ENCODE measurements around the gene HID1.

The HID1 gene

DNA sequence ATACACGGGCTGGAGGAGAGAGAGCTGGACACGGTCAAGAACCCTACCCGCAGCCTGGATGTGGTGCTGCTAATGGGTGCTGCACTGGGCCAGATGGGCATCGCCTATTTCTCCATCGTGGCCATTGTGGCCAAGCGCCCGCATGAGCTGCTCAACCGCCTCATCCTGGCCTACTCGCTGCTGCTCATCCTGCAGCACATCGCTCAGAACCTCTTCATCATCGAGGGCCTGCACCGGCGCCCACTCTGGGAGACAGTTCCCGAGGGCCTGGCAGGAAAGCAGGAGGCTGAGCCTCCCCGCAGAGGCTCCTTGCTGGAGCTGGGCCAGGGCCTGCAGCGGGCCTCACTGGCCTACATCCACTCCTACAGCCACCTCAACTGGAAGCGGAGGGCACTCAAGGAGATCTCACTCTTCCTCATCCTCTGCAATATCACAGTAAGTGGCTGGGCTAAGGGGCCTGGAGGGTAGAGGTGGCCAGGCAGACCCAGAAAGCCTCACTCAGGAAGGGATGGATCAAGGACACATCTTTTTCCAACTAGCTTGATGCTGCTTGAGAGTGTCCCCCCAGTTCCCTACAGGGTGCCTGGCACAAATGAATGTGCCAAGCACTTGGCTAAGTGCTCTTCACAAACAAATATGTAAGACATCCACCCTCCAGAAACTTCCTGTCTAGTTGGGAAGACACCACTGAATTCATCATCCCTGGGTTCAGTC is 25.4 kb downstream of the HID1 start:
- DNase-seq: no peak

DNA sequence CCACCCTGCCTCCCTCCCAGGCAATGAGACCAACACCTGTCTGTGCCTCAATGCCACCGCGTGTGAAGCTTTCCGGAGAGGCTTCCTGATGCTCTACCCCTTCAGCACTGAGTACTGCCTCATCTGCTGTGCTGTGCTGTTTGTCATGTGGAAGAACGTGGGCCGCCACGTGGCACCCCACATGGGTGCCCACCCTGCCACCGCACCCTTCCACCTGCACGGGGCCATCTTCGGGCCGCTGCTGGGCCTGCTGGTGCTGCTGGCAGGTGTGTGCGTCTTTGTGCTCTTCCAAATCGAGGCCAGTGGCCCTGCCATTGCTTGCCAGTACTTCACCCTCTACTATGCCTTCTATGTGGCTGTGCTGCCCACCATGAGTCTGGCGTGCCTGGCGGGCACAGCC is 25.9 kb downstream of the HID1 start:
- no peak for DNase-seq

DNA sequence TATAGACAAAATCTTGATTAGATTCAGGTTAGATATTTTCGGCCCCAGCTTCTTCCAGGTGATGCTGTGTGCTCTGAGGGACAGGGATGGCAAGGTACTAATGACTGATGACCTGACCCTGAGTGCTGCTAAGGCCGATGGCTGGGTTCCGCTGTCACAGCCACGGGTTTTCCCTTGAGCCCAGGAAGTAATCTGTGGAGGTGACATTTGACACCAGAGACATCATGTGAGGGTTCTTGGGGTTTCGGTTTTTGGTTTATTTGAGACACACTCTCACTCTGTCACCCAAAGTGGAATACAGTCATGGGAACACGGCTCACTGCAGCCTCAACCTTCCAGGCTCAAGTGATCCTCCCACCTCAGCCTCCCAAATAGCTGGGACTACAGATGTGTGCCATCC is 27.0 kb downstream of the HID1 start:
- no peak for DNase-seq

DNA sequence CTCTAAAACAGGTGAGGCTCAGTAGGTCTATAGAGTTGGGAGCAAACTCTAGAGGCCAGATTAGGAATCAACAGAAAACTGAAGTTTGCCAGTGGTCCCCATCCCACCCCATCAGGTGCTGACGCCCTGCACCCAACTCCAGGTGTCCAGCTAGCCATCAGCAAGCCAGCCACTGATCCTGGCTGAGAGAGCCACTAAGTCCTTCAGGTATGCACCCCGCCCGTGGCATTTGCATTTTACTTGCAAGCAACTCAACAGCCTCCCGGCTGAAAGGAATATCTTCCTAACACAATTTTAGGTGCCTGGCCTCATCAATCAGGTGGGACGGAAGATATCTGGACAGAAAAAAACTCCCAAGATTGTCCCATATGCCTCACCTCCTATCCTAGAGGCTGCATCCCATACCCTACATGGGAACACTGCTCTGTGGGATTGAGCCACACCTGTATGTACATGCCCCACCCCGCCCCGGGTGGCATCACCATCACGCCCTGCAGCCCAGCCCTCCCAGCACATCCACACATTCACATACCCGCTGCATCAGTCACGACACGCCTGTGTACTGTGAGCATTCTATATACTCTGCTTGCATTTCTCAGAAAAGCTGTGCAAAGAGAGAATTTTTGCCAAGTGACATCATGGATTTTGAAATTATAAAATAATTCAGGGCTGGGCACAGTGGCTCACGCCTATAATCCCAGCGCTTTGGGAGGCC is 28.6 kb downstream of the HID1 start:
- DNase-seq: no peak

DNA sequence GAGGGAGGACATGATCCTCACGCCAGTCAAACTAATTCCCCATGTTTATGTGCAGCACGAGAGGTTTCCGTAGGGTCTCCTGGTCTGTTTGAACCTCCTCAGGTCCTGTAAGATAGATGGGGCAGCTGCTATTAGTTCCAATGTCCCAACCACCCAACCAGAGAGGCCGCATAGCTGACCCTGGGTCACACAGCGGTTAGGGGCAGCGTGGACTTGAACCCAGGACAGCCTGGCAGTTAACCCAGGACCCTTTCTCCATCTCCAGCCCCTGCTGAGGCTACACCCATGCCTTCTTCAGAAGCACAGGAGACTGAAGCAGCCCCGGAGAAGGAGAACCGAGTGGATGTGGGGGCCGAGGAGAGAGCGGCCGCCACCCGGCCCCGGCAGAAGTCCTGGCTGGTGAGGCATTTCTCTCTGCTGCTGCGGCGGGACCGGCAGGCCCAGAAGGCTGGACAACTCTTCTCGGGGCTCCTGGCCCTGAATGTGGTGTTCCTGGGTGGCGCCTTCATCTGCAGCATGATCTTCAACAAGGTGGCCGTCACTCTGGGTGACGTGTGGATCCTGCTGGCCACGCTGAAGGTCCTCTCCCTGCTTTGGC is 31.3 kb downstream of the HID1 start:
- DNase-seq: no peak

DNA sequence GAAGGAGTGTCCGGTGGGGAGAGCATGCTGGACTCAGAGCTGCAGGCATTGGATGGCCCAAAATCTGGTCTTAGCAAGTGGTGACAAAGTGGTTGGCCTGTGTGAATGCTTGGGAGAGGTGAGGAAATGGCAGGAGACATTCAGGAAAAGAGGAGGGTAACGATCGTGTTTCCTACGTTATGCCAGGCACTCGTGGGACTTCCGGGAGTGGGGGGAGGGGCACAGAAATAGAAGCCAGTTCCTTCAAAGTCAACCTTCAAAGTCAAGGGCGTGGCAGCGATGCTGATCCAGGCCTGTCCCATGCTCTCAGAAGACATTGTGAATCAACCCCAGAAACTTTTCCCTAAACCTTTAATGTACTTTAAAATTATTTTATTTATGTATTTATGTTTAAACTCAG is 33.0 kb downstream of the HID1 start:
- no peak for DNase-seq

DNA sequence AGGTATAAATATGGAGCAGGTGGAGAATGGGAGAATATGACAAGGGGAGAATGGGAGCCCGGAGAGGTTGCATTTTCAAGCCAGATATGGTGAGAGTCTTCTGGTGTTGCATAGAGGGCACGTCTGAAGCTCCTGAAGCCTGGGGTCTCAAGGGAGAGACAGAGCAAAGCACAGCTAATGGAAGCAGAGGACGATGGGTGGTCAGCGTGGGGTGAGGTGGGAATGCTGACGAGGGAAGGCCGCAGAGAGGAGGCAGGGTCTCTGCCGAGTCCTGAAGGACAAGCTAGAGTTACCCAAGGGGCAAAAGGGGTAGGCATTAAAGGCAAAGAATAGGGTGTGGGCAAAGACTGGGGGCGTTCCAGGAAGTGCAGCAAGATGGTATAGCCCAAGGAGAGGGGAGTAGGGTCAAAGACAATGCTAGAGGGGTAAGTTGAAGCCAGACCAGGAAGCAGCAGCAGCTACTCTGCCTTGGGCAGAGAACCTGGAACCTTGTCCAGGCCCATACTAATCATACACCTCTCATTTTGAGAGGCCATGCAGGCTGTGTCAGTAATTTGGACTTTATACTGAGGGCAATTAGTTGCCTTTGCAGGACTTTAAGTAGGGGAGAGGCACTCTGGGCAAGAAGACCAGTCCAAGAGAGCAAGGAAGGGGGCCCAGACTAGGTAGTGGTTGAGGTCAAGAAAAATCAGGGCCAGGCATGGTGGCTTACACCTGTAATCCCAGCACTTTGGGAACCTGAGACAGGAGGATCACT is 34.2 kb downstream of the HID1 start:
- no peak for DNase-seq

DNA sequence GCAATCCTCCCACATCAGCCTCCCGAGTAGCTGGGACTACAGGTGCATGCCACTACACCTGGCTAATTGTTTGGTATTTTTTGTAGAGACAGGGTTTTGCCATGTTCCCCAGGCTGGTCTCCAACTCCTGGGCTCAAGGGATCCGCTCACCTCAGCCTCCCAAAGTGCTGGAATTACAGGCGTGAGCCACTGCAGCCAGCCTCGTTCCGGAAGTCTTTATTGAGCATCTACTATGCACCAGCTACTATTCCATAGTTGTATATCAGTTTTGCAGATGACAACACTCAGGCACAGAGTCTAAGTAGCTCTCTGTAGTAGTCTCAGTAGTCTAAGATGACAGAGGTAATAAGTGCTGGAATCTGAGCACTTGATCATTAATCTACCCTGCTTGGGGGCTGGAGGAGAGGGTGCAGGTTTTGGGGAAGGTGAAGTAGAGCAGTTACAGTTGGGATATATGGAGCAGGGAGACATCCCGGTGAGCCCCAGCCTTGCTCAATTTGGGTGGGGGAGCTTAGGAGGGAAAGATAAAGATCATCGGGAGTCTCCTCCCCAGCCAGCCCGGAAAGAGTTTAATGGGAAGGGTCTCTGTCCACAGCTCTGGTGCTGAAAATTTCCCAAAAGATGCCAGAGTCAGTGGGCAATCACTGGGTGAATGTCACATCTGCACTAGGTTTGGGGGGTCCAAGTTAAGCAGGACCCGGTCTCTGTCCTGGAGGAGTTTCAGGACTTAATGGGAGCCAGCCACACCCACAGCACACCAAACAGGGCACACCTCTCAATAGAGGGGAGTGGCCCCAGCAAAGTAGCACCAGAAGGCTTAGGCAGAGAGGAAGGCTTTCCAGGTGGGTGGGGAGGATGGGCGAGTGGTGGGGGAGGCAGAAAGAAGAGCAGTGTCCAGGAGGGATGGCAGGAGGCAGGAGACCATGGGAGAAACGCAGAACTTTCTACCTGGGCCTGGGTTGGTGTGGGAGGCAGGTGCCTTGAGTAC is 35.2 kb downstream of the HID1 start:
- no peak for DNase-seq

DNA sequence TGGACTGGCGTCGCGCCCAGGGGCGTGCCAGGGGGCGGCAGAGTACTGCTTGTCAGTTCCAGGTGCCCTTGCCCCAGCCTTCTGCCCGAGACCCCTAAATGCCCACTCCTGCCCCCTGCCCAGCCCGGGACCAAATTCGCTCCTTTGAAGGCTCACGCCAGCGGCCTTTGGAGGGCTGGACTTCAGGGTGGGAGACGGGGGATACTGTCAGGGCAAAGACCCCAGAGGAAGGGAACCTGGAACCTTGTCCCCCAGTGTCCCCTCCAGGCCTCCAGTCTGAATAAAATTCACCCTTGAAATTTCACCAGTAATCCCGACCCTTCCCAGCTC is 36.1 kb downstream of the HID1 start:
- no peak for DNase-seq

DNA sequence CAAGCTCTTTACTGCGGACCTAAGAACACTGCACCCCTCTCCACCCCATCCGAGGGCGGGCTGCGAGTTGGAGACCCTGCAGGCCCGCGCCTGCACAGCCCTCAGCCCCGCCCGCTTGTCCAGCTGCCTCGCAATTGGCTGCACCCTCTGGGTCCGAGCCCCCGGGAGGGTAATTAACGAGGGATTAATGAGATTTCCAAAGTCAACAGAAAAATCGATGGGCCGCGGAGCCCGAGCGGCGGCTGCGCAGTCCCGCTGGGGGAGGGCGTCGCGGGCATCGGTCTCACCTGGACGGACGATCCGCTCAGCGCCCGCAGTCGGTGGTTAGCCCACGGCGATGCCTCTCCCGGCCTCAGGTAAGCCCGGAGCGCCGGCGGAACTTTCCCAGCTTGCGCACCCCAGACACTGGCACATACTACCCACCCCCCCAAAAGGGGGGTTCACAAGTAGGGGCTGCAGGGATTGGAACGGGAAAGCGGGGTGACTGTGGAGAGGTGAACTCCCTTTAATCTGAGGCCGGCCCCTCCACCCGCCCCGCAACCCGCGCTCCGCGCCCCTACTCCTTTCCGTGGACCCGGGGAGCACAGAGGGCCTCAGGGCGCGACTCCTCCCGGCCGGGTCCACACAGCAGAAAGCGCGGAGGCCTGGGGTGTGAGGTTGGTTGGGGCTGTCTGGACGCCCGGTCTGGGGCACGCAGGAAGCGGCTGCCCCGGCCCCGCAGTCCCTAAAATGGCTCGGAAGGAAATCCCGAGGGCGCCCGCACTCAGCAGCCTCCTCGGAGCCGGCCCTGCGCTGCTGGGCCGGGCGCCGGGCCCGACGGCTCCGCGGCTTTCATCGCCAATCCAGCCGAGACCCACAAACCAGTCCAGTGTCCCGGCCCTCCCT is 36.7 kb downstream of the HID1 start, which contains the start of gene OTOP3:
TSS of gene OTOP3 (plus strand) at position 314 of the 885 bp plus-strand sequence. CDS start at position 338, 24 bp downstream.
- no peak for DNase-seq

DNA sequence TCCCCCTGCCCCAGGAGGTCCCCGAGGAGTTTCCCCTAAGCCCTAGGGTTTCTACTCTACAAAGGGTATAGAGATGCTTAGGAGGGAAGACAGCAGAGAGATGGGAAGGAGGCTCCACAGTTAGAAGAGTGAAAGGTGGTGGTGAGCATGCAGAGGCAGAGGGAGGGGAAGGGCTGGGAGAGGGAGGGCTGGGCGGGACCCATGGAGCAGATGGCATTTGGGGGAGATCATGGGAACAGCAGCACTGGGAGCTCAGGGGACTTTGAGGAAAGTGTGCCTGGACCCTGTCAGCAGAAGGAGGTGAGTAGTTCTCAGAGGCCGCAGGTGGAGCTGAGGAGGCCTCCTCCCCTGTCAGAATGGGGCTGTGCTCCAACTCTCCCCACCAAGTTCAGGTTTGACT is 37.5 kb downstream of the HID1 start:
- DNase-seq: no peak

DNA sequence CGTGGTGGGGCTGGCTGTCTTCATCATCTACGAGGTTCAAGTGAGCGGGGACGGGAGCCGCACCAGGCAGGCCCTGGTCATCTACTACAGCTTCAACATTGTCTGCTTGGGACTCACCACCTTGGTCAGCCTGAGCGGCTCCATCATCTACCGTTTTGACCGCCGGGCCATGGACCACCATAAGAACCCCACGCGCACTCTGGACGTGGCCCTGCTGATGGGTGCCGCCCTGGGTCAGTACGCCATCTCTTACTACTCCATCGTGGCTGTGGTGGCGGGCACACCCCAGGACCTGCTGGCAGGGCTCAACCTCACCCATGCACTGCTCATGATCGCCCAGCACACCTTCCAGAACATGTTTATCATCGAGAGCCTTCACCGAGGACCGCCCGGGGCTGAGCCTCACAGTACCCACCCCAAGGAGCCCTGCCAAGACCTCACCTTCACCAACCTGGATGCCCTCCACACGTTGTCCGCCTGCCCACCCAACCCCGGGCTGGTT is 42.0 kb downstream of the HID1 start:
- DNase-seq: no peak

DNA sequence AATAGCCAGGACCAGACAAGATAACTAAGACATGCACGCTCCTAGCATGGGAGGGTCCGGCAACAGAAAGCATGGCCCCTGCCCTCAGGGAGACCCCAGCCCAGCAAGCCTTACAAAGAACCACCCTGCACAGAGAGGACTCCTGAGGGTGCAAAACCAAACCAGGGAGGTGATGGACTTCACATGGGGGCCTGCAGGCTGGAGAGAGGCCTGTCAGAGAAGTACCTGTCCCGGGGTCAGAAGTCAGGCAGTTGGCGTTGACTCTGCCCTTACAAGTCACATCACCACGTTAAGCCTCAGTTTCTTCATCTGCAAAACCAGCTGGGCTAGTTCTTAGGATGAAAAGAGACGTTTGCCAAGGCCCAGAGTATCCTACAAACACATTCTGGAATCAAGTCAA is 43.8 kb downstream of the HID1 start:
- DNase-seq: no peak

DNA sequence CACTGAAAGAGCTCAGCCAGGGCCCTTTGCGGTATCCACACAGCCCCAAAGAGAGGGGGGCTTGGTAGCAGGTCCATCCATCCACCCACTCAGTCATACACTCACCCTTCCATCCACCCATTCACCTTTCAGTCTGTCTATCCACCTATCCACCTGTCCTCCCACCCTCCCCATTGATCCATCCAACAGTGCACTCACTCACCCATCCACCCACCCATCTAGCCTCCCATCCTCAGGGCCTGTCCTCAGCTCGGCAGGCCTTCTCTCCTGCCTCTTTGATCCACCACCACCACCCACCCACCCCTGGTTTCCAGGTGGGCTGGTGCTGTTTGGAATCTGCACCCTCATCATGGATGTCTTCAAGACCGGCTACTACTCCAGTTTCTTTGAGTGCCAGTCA is 47.3 kb downstream of the HID1 start:
- no peak for DNase-seq

DNA sequence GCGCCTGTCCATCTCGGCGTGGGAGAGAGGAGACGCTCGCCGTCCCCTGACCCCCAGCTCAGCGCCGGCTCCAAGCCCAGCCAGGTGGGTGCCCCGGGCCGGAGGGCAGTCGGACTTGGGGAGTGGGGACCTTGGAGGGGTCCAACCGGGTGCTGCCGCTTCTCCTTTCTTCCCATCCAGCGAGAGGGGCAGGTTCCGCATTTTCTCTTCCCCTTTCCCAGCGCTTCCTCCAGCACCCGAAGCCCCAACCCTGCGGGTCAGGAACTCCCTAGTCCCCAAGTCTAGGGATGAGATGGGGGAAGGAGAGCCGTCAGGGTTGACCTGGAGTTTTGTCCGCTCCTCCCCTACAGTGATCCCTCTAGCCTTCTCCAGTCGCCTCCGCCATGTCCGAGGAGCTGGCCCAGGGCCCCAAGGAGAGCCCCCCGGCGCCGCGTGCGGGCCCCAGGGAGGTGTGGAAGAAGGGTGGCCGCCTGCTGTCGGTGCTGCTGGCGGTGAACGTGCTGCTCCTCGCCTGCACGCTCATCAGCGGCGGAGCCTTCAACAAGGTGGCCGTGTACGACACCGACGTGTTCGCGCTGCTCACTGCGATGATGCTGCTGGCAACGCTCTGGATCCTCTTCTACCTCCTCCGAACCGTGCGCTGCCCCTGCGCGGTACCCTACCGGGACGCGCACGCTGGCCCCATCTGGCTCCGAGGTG is 48.2 kb downstream of the HID1 start, which contains the start of gene OTOP2:
TSS of gene OTOP2 (plus strand) at position 24 of the 699 bp plus-strand sequence. CDS start at position 384, 360 bp downstream.
- DNase-seq: no peak

DNA sequence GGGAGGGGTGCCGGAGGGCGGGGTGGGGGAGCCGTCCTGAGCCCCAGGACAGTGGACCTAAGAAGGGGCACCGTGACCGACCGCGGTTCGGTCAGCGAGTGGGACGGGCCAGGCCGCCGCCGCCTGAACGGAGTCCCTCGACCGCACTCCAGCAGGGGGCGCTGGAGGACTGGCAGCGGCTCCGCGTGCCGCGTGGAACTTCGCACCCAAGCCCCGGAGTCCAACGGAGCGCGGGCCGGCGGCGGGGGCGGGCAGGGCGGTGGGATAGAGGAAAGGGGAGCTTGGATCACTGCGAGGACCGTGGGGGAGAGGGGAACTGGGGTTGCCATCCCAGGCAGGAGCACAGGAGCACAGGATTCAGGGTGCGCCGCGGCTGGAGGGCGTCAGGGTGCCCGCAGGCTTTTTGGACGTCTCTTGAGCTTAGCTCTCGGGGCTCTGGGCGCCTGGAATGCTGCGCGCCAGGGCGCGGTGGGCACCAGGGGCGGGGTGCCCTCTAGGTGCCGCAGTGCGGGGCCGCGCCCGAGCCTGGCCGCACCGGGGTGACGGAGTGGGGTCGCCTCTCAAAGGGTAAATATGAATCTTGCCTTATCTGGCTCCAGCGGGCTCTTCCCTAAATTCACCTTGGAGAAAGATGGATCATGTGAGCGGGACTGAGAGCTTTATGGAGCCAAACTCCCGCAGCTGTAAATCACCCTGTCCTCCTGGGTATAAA is 48.9 kb downstream of the HID1 start:
- peak; percentile 26 for DNase-seq

DNA sequence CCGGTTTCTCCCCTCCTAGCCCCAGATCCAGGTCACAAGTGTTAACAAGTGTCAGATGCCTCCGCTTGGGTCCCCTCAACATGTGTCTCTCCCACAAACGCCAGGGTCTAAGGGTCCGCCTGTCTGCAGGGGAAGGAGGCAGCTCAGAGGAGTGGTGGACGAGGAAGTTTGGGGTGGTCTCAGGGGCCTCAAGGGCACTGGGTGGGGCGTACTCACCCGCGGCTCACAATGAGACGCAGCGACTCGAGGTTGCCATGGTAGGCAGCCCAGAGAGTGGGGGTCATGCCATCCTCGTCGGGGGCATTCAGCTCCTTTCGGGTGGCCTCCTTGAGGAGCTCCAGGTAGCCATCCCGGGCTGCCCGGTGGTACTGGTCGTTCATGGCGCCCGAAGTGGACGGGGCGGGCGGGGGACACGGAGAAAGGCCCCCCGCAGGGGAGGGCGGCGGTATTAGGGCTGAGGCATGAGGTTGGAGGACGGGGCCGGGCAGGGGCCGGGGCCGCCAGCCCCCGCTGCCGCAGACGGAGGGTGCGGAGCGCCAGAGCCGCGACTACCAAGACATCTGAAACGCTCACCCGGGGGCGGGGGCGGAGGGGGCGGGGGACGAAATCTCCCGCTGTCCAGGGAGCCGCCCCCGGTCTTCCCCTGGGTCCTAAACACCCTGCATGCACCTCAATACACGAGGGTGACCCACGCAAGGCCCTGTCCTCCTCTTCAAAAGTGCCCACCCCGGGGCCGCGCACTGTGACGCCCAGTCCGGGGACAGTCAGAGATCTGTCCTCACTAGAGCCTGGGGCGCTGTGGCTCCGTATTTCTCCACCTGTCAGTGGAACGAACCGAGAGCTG is 49.6 kb downstream of the HID1 start, which contains the start of gene USH1G:
TSS of gene USH1G (minus strand) at position 562 of the 844 bp plus-strand sequence. CDS start at position 380, 182 bp downstream.
- DNase-seq: peak; percentile 7

DNA sequence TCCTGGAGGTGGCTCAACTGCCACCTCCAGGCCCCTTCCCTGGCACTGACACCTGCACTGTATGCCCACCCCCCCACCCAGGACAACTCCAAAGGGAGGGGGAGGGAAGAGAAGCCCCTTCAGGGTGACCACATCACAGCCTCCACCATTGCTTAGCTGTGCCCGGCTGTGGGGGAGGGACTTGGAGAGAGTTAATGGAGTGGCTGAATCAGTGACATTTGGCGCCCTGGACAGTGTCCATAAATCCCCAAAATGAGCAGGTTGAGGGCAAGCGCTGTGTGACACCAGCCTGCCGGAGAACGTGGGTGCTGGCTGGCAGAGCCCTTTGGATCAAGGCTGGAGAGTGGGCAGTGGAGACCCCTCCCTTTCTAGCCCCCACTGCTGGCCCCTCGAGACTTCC is 50.4 kb downstream of the HID1 start:
- DNase-seq: no peak

Measured in fibroblast of skin of back (primary cell).